ENCODE measurements around the gene ENPP4. TPM values are rescaled to one million over a fixed set of nuclear protein-coding genes. Genes with fewer than 3 reads are reported as not detected.

Gene ENPP4
- total RNA-seq, 1 donor = 0.99 TPM

DNA sequence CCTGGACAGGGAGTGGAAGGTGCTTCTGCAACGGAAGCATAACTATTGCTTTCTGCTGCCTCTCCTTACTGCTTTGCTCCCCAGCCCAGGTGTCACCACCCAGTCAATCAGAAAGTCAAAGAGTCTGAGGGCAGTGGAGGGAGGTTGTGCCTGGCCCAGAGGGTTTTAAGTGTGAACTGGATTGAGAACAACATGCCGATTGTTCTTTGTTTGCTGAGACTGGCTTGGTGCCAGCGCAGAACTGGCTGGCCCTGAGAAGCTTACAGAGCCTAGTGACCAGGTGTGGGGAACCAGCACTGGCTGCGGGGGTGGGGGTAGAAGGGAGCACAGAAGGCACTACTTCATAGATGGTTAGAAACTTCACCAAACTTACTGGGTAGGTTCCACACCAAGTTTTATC, 31.1 kb upstream of the ENPP4 start:
- TF ChIP-seq, protein P1, sequence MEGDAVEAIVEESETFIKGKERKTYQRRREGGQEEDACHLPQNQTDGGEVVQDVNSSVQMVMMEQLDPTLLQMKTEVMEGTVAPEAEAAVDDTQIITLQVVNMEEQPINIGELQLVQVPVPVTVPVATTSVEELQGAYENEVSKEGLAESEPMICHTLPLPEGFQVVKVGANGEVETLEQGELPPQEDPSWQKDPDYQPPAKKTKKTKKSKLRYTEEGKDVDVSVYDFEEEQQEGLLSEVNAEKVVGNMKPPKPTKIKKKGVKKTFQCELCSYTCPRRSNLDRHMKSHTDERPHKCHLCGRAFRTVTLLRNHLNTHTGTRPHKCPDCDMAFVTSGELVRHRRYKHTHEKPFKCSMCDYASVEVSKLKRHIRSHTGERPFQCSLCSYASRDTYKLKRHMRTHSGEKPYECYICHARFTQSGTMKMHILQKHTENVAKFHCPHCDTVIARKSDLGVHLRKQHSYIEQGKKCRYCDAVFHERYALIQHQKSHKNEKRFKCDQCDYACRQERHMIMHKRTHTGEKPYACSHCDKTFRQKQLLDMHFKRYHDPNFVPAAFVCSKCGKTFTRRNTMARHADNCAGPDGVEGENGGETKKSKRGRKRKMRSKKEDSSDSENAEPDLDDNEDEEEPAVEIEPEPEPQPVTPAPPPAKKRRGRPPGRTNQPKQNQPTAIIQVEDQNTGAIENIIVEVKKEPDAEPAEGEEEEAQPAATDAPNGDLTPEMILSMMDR (IDR thresholded peaks at IDR 0.05; ENCODE audit: insufficient read depth, low read length) = no peak
- H3K4me3 ChIP-seq (ENCODE audit: low read depth, low read length) = no peak overlapping the region
- no peak for DNase-seq (ENCODE audit: low read depth)

DNA sequence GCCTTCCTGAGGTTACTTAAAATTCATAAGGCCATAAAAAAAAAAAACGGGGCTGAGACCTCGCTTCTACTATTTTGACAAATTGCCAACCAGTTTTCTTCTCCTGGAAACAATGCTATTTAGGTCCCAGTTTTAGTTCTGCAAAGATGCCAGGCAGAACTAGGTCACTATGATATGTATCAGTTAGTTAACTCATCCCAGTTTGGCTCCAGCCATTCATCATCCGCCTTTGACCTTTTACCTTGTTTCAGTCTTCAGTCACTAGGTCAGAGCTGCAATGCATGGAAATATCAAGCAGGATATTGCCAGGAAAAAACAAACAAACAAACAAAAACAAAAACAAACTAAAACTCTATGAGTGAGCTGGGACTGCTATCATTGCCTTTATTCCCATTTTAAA, 29.8 kb upstream of the ENPP4 start:
- TF ChIP-seq, protein P1 (IDR thresholded peaks at IDR 0.05; ENCODE audit: insufficient read depth, low read length) = no peak
- H3K4me3 ChIP-seq (ENCODE audit: low read depth, low read length) = no peak overlapping the region
- no peak for DNase-seq (ENCODE audit: low read depth)

DNA sequence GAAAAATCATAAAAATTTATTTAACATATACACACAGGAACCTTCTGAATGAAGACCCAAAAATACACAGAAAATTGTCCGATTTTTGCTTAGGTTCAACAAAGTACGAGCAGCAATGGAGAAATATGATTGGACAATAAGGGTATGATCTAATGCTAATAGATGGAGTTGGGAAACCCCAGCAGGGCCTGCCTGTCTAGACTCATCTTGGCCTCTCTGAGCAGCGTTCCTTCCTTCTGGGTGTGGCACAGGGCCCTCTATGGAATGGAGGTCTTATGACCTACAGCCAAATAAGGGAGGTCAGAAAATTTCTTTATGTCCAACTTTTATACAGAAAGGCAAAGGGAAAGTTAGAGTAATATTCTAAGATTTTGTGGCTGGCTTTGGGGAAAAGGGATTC, 27.7 kb upstream of the ENPP4 start:
- TF ChIP-seq, protein P1 (IDR thresholded peaks at IDR 0.05; ENCODE audit: insufficient read depth, low read length) = no peak
- no peak overlapping the region for H3K4me3 ChIP-seq (ENCODE audit: low read depth, low read length)
- DNase-seq (ENCODE audit: low read depth) = no peak

DNA sequence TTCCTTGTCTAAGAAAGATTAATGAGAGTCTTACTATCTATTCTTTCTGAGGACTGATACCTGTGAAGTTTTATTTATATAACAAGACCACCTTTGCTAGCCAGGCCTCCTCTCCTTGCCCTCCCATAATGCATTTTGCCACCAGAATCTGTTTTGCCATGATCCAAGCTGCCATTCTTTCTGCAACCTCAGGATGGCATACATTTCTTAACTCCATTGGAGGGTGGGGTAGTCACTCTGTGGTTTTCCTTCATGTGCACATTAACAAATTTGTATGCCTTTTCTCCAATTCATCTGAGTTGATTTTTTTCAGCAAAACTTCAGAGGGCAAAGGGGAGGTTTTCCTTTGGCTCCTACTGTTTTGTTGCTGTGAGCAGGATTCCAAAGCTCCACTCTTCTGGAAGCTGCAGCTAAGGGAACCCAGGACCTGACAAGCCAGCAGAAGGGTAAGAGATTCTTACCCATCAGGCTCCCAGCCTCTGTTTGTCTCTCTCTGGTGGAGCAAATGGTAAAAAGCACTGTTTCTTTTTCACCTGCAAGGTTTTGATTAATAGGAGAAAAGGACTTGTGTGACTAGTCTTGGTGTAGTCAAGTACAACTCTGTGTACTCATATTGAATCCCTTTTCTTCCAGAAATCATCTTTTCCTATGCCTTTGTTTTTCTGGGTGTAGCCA, 26.2 kb upstream of the ENPP4 start:
- no peak for DNase-seq (ENCODE audit: low read depth)
- H3K4me3 ChIP-seq (ENCODE audit: low read depth, low read length) = no peak overlapping the region
- TF ChIP-seq, protein P1 (IDR thresholded peaks at IDR 0.05; ENCODE audit: insufficient read depth, low read length) = no peak

DNA sequence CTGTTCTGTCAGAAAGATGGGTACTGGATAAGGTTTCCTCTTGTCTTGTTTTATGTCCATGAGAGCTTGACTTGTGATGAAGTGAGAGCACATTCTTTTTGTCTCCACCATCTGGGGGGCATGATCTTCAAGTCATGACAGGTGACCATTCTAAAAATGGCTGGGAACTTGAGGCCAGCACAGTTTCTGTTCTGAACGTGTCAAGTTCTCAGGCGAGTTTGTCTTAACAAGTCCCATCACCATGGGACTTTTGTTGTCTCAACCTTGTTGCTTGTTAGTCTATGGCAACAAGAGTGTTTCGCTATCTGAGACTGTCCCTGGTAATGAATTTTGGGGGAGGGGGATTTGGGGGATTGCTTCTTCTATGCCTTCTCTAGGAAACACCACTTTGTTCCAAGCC, 25.6 kb upstream of the ENPP4 start:
- DNase-seq (ENCODE audit: low read depth) = no peak
- H3K4me3 ChIP-seq (ENCODE audit: low read depth, low read length) = no peak overlapping the region
- TF ChIP-seq, protein P1 (IDR thresholded peaks at IDR 0.05; ENCODE audit: insufficient read depth, low read length) = no peak

DNA sequence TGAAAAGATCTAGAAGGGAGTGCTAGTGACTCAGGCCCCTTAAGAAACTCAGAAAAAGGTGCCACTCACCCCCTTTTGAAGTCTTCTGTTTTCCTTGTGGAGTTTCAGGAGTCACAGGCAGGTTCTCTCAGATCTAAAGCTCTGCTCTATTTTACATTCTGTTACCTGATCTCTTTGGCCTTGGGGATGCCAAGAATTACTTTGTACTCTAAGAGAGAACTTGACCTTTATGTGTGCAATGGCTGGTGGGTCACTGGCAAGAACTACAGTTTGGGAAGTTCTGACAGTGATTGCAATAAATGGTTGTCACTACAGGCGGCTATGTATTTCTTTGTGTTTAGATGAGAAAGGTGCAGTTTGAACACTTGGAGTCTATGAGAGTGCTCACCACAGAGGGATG, 24.2 kb upstream of the ENPP4 start:
- TF ChIP-seq, protein P1 (IDR thresholded peaks at IDR 0.05; ENCODE audit: insufficient read depth, low read length) = no peak
- H3K4me3 ChIP-seq (ENCODE audit: low read depth, low read length) = no peak overlapping the region
- no peak for DNase-seq (ENCODE audit: low read depth)

DNA sequence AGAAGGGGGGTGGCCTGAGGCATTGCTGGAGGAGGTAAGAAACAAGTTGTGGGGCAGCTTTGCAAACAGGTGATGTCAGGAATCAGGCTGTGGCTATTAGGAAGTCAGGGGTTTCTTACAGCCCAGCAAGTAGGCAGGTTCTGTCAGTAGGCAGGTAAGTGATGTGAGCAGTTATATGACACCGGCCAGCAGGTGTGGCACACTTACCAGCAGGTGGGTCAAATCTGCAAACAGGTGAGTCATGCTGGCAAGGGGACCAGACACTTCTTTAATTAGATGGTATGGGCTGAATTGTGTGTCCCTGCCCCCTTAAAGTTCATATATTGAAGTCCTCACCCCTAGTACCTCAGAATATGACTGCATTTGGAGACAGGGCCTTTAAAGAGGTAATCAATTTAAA, 16.4 kb upstream of the ENPP4 start:
- no peak for DNase-seq (ENCODE audit: low read depth)
- TF ChIP-seq, protein P1 (IDR thresholded peaks at IDR 0.05; ENCODE audit: insufficient read depth, low read length) = no peak
- no peak overlapping the region for H3K4me3 ChIP-seq (ENCODE audit: low read depth, low read length)

Measured in fibroblast of the aortic adventitia (primary cell).